Activated CD8-positive, alpha-beta T cell treated with anti-CD3 and anti-CD28 coated beads for 36 hours (primary cell): ENCODE data around the gene NGRN. TPM values are rescaled to one million over a fixed set of nuclear protein-coding genes. Genes with fewer than 3 reads are reported as not detected.

Source experiments
- ATAC-seq: fragments of 200-7000 bp; cut with Tn5 transposase; one replicate; pipeline ENCODE4 v1.10.0; 2021; ENCODE audit warnings: mild to moderate bottlenecking, moderate library complexity
- CTCF ChIA-PET: fragments of 350-600 bp; sonication (Branson Sonifier 250); formaldehyde crosslinking; loops from one replicate; lab custom pipeline; 2021; ENCODE audit warnings: antibody characterized with exemption; lab: Charles Lee
- POLR2A ChIA-PET: fragments of 350-600 bp; sonication (Branson Sonifier 250); formaldehyde crosslinking; loops from one replicate; lab custom pipeline; 2021; ENCODE audit warnings: antibody characterized with exemption; lab: Charles Lee
- DNase-seq: peaks from one replicate; pipeline ENCODE4 v3.0.0-alpha.2; 2020
- H3K27ac Mint-ChIP-seq: one replicate; pipeline ENCODE4 v1.8.0; 2021; ENCODE audit warnings: mild to moderate bottlenecking, mixed read lengths
- H3K27me3 Mint-ChIP-seq: one replicate; pipeline ENCODE4 v1.8.0; 2021; ENCODE audit warnings: mixed read lengths
- H3K36me3 Mint-ChIP-seq: one replicate; pipeline ENCODE4 v1.8.0; 2021; ENCODE audit warnings: low read depth, mixed read lengths
- H3K4me1 Mint-ChIP-seq: one replicate; pipeline ENCODE4 v1.8.0; 2021; ENCODE audit warnings: low read depth, mixed read lengths
- H3K4me3 Mint-ChIP-seq: one replicate; pipeline ENCODE4 v1.8.0; 2021; ENCODE audit warnings: mild to moderate bottlenecking, moderate library complexity, mixed read lengths
- H3K9me3 Mint-ChIP-seq: one replicate; pipeline ENCODE4 v1.8.0; 2021; ENCODE audit warnings: mixed read lengths
- CTCF ChIP-seq: fragments of 200-600 bp; IDR thresholded peaks from one replicate; pipeline ENCODE4 v1.8.0; 2022; ENCODE audit warnings: antibody characterized with exemption, mild to moderate bottlenecking
- intact Hi-C: fragments of 100-400 bp; cut with micrococcal nuclease; formaldehyde crosslinking; loops from one replicate; pipeline ENCODE4 v1.10.0; 2022
- total RNA-seq, 2 experiments: library from RNA; stranded (reverse); gene quantifications; one replicate each; pipeline ENCODE4 v1.2.3, GENCODE V29; 2021

Gene NGRN
- total RNA-seq, 2 experiments from 2014 or later = 22.2 to 23.1 TPM

- H3K4me1 Mint-ChIP-seq = peaks cover 42% of the 10 kb centered on the region
- no peaks in the 10 kb centered on the region for H3K36me3 Mint-ChIP-seq
- ATAC-seq = peak; percentile 91
- ChIA-PET POLR2A (interaction anchor here (0.6 kb wide), 1 partner anchor 39 kb away, joined by 4 read pairs; no protein-coding TSS in a partner anchor), CTCF (interaction anchor here (1.1 to 9.0 kb wide), 7 partner anchors 14 to 249 kb away, joined by 3 to 90 read pairs (median 6); partner anchors contain the start of gene CIB1)
- no peaks in the 10 kb centered on the region for H3K9me3 Mint-ChIP-seq
- peak overlapping the region; percentile 79 for H3K27ac Mint-ChIP-seq
- no peak for TF ChIP-seq CTCF
- H3K27me3 Mint-ChIP-seq = no peaks in the 10 kb centered on the region
- DNase-seq = peak; percentile 73
- peak overlapping the region; percentile 51 for H3K4me3 Mint-ChIP-seq
- intact Hi-C loops = no loop called here
These were observed 41.1 kb downstream of the NGRN start for GRCh38 chr15:90306560-90306959.

- ATAC-seq (no peak), DNase-seq (no peak)
- no peak for TF ChIP-seq CTCF
- ChIA-PET CTCF (interaction anchor here (1.0 to 9.0 kb wide), 6 partner anchors 8 to 174 kb away, joined by 3 to 90 read pairs (median 5); no protein-coding TSS in a partner anchor), POLR2A (no interaction called here)
- no peaks in the 10 kb centered on the region for H3K27me3 Mint-ChIP-seq
- H3K9me3 Mint-ChIP-seq = no peaks in the 10 kb centered on the region
- no peak overlapping the region for H3K27ac Mint-ChIP-seq
- intact Hi-C loops = no loop called here
- H3K4me3 Mint-ChIP-seq = no peak overlapping the region
- H3K4me1 Mint-ChIP-seq = peaks cover 46% of the 10 kb centered on the region
- H3K36me3 Mint-ChIP-seq = no peaks in the 10 kb centered on the region
These were observed 42.2 kb downstream of the NGRN start for GRCh38 chr15:90307661-90308060.

- DNase-seq = no peak
- CTCF ChIA-PET = interaction anchor here (0.9 to 9.0 kb wide), 5 partner anchors 8 to 247 kb away, joined by 3 to 90 read pairs (median 3); no protein-coding TSS in a partner anchor
- POLR2A ChIA-PET = no interaction called here
- Mint-ChIP-seq H3K27me3 (no peaks in the 10 kb centered on the region), H3K36me3 (no peaks in the 10 kb centered on the region), H3K27ac (no peak overlapping the region), H3K4me1 (peaks cover 46% of the 10 kb centered on the region), H3K4me3 (no peak overlapping the region), H3K9me3 (no peaks in the 10 kb centered on the region)
- no peak for TF ChIP-seq CTCF
- no peak for ATAC-seq
- intact Hi-C loops = no loop called here
These were observed 43.5 kb downstream of the NGRN start for GRCh38 chr15:90309020-90309419.

GRCh38 chr15:90315278-90315982, 50.0 kb downstream of the NGRN start:
- H3K4me1 Mint-ChIP-seq = peaks cover 14% of the 10 kb centered on the region
- H3K36me3 Mint-ChIP-seq = no peaks in the 10 kb centered on the region
- intact Hi-C loops = no loop called here
- DNase-seq (no peak), ATAC-seq (no peak)
- no peaks in the 10 kb centered on the region for H3K27me3 Mint-ChIP-seq
- no peak overlapping the region for H3K4me3 Mint-ChIP-seq
- no peaks in the 10 kb centered on the region for H3K9me3 Mint-ChIP-seq
- TF ChIP-seq CTCF = no peak
- POLR2A ChIA-PET = interaction anchor here (0.6 kb wide), 1 partner anchor 154 kb away, joined by 3 read pairs; no protein-coding TSS in a partner anchor
- no peak overlapping the region for H3K27ac Mint-ChIP-seq
- CTCF ChIA-PET = interaction anchor here (1.6 kb wide), 1 partner anchor 14 kb away, joined by 10 read pairs; no protein-coding TSS in a partner anchor

- Mint-ChIP-seq H3K9me3 (no peaks in the 10 kb centered on the region), H3K27ac (no peak overlapping the region), H3K4me3 (no peak overlapping the region), H3K4me1 (peaks cover 15% of the 10 kb centered on the region), H3K27me3 (no peaks in the 10 kb centered on the region), H3K36me3 (no peaks in the 10 kb centered on the region)
- POLR2A ChIA-PET = no interaction called here
- no peak for TF ChIP-seq CTCF
- ATAC-seq (no peak), DNase-seq (no peak)
- CTCF ChIA-PET = interaction anchor here (1.6 kb wide), 1 partner anchor 15 kb away, joined by 10 read pairs; no protein-coding TSS in a partner anchor
- intact Hi-C loops = no loop called here
These were observed 50.7 kb downstream of the NGRN start for GRCh38 chr15:90316139-90316538.
